HCT116 (cell line): Measurements from ENCODE around the gene NDUFS8.

Experiments used
- ATF3 ChIP-seq: IDR thresholded peaks from 2 replicates; pipeline ENCODE4 v1.6.1; 2012
- CTCF ChIP-seq, 3 experiments: fragments of 200-600 bp in 1 of 3; sonication (generic) in 1 of 3; IDR thresholded peaks in 2 of 3; conservative IDR thresholded peaks in 1 of 3; 2 replicates each; pipeline ENCODE4 v1.5.1; 2012 to 2017; ENCODE audit warnings: low read depth in 2 of 3, low read length in 2 of 3, antibody characterized with exemption in 1 of 3, borderline replicate concordance in 1 of 3, control low read depth in 1 of 3, mild to moderate bottlenecking in 1 of 3, mixed read lengths in 1 of 3, mixed run types in 1 of 3, moderate library complexity in 1 of 3; ENCODE audit not compliant: insufficient read depth in 1 of 3
- EZH2phosphoT487 ChIP-seq: fragments of 200-600 bp; IDR thresholded peaks from 2 replicates; pipeline ENCODE4 v1.6.1; 2018; ENCODE audit warnings: antibody characterized with exemption, borderline replicate concordance
- POLR2A ChIP-seq: IDR thresholded peaks from 2 replicates; pipeline ENCODE4 v1.7.0; 2011; ENCODE audit warnings: borderline replicate concordance; ENCODE audit not compliant: insufficient read depth, insufficient read length; ENCODE audit errors: extremely low read depth
- POLR2AphosphoS5 ChIP-seq: IDR thresholded peaks from 2 replicates; pipeline ENCODE4 v1.6.1; 2011; ENCODE audit warnings: mild to moderate bottlenecking, low read depth, low read length, moderate library complexity
- REST ChIP-seq: IDR thresholded peaks from 2 replicates; pipeline ENCODE4 v1.6.1; 2012; ENCODE audit warnings: low read depth
- ZNF274 ChIP-seq: fragments of 200-500 bp; sonication (Bioruptor generic); IDR thresholded peaks from 2 replicates; pipeline ENCODE4 v1.6.1; 2014; ENCODE audit warnings: mild to moderate bottlenecking, low read depth, low read length, inconsistent platforms

GRCh38 chr11:68018730-68019190 lies 11.7 kb upstream of the NDUFS8 start:
- TF ChIP-seq POLR2A (no peak), REST (no peak), CTCF (IDR thresholded peaks at IDR 0.05 in 2 of 3, conservative IDR thresholded peaks at IDR 0.05 in 1 of 3; ENCODE audit: borderline replicate concordance in 1 of 3, insufficient read depth in 1 of 3, low read depth in 2 of 3, low read length in 2 of 3) (no peak), POLR2AphosphoS5 (no peak), ZNF274 (no peak), EZH2phosphoT487 (no peak), ATF3 (no peak)
